HG03064 (cell line): Measurements from ENCODE around the gene APOL2.

Experiments
- ATAC-seq: cut with Tn5 transposase; IDR thresholded peaks from one replicate; pipeline ENCODE4 v1.9.1; 2021; ENCODE audit warnings: low read depth; ENCODE audit not compliant: unreplicated experiment

APOL2 gene

DNA sequence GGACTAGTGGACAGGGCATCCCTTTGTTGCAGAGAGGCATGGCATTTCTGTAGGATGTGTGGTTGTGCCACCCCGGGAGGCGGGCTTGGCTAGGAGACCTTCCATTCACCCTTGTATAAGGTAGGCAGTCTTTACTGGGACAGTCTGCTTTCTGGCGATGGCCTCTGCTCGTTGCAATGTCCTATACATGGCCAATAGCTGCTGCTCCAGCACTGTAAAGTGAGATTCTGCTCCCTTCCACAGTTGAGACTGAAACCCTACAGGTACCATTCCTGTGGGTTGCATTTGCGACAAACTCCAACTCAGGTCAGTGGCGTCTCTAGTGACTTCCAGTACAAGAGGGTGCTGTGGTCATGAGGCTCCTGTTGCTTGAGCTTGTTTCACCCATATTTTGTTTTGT lies 58.4 kb downstream of the APOL2 start:
- ATAC-seq = no peak

DNA sequence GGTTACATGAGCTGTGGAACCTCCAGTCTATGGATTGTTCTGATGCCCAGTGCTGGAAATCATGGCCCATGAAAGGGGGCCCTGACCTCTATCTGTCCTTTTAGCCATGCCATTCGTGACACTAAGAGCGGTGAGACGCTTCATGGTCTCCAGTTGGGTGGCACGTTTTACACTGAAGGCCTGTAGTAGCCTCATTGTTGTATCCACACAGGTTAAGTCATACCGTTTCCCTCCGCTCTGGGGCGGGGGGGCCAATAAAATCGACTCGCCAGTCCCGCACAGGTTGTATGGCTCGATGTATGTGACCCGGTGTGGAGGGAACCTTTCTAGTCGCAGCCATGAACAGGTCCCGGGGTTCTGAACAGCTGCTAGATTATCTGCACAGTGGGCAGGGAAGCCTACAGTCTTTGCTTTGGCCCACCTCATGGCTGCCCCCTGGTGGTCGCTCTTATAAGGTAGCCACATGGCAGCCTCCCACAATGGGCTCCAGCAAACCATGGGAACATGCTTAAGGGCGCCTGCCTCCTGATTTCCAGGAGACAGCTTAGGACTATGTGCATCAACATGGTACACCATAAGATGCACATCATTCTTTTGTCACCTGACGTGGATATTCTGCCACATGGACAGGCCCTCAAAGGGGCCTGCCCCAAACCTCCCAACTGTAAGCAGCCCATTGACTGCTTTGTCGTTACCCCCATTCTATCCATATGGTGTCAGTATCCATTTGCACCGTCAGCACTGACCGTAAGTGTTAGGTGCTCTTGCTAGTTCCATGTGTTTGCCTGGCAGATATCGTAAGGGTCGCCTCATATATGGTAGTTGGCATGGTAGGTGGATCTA lies 59.1 kb downstream of the APOL2 start:
- no peak for ATAC-seq

DNA sequence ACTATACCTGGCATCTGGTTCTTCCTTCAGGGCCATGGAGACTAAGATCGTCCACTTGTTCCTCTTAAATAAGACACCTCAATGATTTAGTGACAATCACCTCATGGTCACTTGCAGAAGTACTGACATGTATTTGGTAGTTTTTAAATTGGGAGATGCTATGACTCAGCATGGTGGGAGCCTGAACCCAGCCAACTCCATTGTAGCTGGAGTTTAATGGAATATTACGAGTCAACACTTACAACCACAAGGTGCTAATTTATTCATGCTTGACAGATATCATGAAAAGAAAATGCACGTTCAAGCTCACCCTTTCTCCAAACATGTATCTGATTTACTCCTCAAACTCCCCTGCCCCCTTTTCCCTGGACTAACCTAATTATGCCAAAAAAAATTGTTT lies 62.2 kb downstream of the APOL2 start:
- ATAC-seq = no peak
